GM23338 (cell line): ENCODE data around the gene RET.
"Not testable (repeated sequence)": the region's sequence is repeated elsewhere in the genome, so short reads cannot be mapped to it uniquely, and the experiment has no call there.

Source experiments
- CREB1 ChIP-seq: fragments of 250-450 bp; sonication (Bioruptor Pico); IDR thresholded peaks from 2 replicates; pipeline ENCODE4 v1.5.0; 2020; ENCODE audit warnings: low read depth, mild to moderate bottlenecking, moderate library complexity
- EZH2 ChIP-seq: fragments of 200-600 bp; sonication (generic); IDR thresholded peaks from one replicate; pipeline ENCODE4 v1.8.0; 2017; ENCODE audit warnings: antibody characterized with exemption, mild to moderate bottlenecking, low read depth; ENCODE audit not compliant: unreplicated experiment
- POLR2AphosphoS5 ChIP-seq: IDR thresholded peaks from 2 replicates; pipeline ENCODE4 v1.6.1; 2016; ENCODE audit warnings: antibody characterized with exemption, low read depth
- REST ChIP-seq: IDR thresholded peaks from one replicate; pipeline ENCODE4 v1.6.1; 2018; ENCODE audit warnings: antibody characterized with exemption; ENCODE audit not compliant: unreplicated experiment
- ZNF114 ChIP-seq: fragments of 250-450 bp; sonication (Bioruptor Pico); IDR thresholded peaks from 2 replicates; pipeline ENCODE4 v1.5.0; 2020; ENCODE audit warnings: mild to moderate bottlenecking, moderate library complexity
- TF ChIP-seq, protein P1 (sequence below), 2 experiments: fragments of 200-600 bp in 1 of 2; sonication (generic) in 1 of 2; conservative IDR thresholded peaks; 2 replicates each; pipeline versions ENCODE4 v1.5.1 to v1.6.1; 2016 to 2017; ENCODE audit warnings: antibody characterized with exemption in 2 of 2, low read depth in 2 of 2, mild to moderate bottlenecking in 2 of 2, moderate library complexity in 1 of 2

DNA sequence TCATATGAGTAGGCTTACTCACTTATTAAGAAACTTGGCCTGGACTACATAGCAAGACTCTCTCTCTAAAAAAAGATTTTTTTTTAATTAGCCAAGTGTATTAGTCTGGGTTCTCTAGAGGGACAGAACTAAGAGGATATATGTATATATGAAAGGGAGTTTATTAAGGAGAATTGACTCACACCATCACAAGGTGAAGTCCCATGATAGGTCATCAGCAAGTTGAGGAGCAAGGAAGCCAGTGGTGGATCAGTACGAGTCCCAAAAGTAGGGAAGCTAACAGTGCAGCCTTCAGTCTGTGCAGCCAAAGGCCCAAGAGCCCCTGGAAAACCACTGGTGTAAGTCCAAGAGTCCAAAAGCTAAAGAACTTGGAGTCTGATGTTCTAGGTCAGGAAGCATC lies 69.1 kb downstream of the RET start:
- not testable (repeated sequence) for TF ChIP-seq EZH2; REST; ZNF114; CREB1 (CRISPR knock-in tag); POLR2AphosphoS5
- TF ChIP-seq, protein P1, sequence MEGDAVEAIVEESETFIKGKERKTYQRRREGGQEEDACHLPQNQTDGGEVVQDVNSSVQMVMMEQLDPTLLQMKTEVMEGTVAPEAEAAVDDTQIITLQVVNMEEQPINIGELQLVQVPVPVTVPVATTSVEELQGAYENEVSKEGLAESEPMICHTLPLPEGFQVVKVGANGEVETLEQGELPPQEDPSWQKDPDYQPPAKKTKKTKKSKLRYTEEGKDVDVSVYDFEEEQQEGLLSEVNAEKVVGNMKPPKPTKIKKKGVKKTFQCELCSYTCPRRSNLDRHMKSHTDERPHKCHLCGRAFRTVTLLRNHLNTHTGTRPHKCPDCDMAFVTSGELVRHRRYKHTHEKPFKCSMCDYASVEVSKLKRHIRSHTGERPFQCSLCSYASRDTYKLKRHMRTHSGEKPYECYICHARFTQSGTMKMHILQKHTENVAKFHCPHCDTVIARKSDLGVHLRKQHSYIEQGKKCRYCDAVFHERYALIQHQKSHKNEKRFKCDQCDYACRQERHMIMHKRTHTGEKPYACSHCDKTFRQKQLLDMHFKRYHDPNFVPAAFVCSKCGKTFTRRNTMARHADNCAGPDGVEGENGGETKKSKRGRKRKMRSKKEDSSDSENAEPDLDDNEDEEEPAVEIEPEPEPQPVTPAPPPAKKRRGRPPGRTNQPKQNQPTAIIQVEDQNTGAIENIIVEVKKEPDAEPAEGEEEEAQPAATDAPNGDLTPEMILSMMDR (conservative IDR thresholded peaks at IDR 0.05; ENCODE audit: low read depth in 2 of 2), result not testable (repeated sequence)
